ENCODE results near the gene GNB5. TPM values are rescaled to one million over a fixed set of nuclear protein-coding genes. Genes with fewer than 3 reads are reported as not detected.

Gene GNB5
- total RNA-seq, 2 donors from 2014 or later = 19.1 to 20.7 TPM

- Histone ChIP-seq H3K9me3 (ENCODE audit: control insufficient read depth, low read length) (no peaks in the 10 kb centered on the region), H3K27me3 (ENCODE audit: control insufficient read depth, insufficient read depth, low read length, poor library complexity, severe bottlenecking) (no peaks in the 10 kb centered on the region), H3K9ac (ENCODE audit: extremely low read depth, low read length, poor library complexity, severe bottlenecking) (no peak overlapping the region), H3K36me3 (ENCODE audit: control insufficient read depth, insufficient read depth, low read length) (no peaks in the 10 kb centered on the region), H3K4me1 (ENCODE audit: control insufficient read depth, insufficient read depth, low read length) (no peaks in the 10 kb centered on the region), H3K4me3 (ENCODE audit: low read length) (no peak overlapping the region), H3K27ac (ENCODE audit: low read depth, low read length) (no peak overlapping the region)
- Mint-ChIP-seq H3K4me3 (no peak overlapping the region), H3K27ac (no peak overlapping the region), H3K36me3 (ENCODE audit: low read depth) (peaks cover 20% of the 10 kb centered on the region), H3K27me3 (ENCODE audit: insufficient read depth) (no peaks in the 10 kb centered on the region), H3K9me3 (no peaks in the 10 kb centered on the region), H3K4me1 (peaks cover 1% of the 10 kb centered on the region)
- WGBS, 2 experiments (ENCODE audit: insufficient coverage in 1 of 2, insufficient read length in 1 of 2) = 93 to 99% methylated on average over 17 to 20 of the region's 20 CpGs
- DNase-seq = no peak
- TF ChIP-seq, protein P1, sequence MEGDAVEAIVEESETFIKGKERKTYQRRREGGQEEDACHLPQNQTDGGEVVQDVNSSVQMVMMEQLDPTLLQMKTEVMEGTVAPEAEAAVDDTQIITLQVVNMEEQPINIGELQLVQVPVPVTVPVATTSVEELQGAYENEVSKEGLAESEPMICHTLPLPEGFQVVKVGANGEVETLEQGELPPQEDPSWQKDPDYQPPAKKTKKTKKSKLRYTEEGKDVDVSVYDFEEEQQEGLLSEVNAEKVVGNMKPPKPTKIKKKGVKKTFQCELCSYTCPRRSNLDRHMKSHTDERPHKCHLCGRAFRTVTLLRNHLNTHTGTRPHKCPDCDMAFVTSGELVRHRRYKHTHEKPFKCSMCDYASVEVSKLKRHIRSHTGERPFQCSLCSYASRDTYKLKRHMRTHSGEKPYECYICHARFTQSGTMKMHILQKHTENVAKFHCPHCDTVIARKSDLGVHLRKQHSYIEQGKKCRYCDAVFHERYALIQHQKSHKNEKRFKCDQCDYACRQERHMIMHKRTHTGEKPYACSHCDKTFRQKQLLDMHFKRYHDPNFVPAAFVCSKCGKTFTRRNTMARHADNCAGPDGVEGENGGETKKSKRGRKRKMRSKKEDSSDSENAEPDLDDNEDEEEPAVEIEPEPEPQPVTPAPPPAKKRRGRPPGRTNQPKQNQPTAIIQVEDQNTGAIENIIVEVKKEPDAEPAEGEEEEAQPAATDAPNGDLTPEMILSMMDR (conservative IDR thresholded peaks at IDR 0.05) = no peak
Measured at GRCh38 chr15:52204657-52205056, 13.5 kb upstream of the GNB5 start.

GRCh38 chr15:52200831-52201365 lies 9.7 kb upstream of the GNB5 start:
- TF ChIP-seq, protein P1 (conservative IDR thresholded peaks at IDR 0.05) = no peak
- no CpG with 5 or more reads among the region's 1 CpG for WGBS, 2 experiments (ENCODE audit: insufficient coverage in 1 of 2, insufficient read length in 1 of 2)
- no peaks in the 10 kb centered on the region for H3K9me3 ChIP-seq (ENCODE audit: control insufficient read depth, low read length)
- H3K36me3 Mint-ChIP-seq (ENCODE audit: low read depth) = peaks cover 26% of the 10 kb centered on the region
- H3K27ac Mint-ChIP-seq = no peak overlapping the region
- peaks cover 3% of the 10 kb centered on the region for H3K4me1 Mint-ChIP-seq
- H3K27me3 Mint-ChIP-seq (ENCODE audit: insufficient read depth) = no peaks in the 10 kb centered on the region
- no peak for DNase-seq
- H3K27me3 ChIP-seq (ENCODE audit: control insufficient read depth, insufficient read depth, low read length, poor library complexity, severe bottlenecking) = no peaks in the 10 kb centered on the region
- no peak overlapping the region for H3K4me3 Mint-ChIP-seq
- no peak overlapping the region for H3K4me3 ChIP-seq (ENCODE audit: low read length)
- no peaks in the 10 kb centered on the region for H3K4me1 ChIP-seq (ENCODE audit: control insufficient read depth, insufficient read depth, low read length)
- no peaks in the 10 kb centered on the region for H3K36me3 ChIP-seq (ENCODE audit: control insufficient read depth, insufficient read depth, low read length)
- no peaks in the 10 kb centered on the region for H3K9me3 Mint-ChIP-seq
- no peak overlapping the region for H3K27ac ChIP-seq (ENCODE audit: low read depth, low read length)
- H3K9ac ChIP-seq (ENCODE audit: extremely low read depth, low read length, poor library complexity, severe bottlenecking) = no peak overlapping the region

DNA sequence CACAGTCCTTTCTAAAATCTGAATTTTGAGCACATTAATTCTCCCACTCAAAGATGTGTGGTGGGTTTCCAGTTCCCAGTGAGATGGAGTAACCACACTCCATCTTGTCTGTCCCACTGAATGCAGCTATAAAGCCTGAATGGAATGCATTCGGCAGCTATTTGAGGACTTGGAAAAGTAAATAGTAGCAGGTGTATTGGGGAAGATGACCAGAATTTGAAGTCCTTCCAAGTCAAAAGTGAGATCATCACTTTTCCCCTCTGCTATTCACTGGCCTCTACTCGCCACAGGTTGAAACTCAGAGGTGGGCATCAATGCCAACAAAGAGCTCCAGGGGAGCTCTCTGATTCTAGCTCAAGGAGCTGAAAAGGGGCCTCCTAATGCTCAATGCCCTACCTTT lies 8.1 kb upstream of the GNB5 start:
- H3K4me1 ChIP-seq (ENCODE audit: control insufficient read depth, insufficient read depth, low read length) = no peaks in the 10 kb centered on the region
- H3K9me3 ChIP-seq (ENCODE audit: control insufficient read depth, low read length) = no peaks in the 10 kb centered on the region
- no peaks in the 10 kb centered on the region for H3K36me3 ChIP-seq (ENCODE audit: control insufficient read depth, insufficient read depth, low read length)
- TF ChIP-seq, protein P1 (conservative IDR thresholded peaks at IDR 0.05) = no peak
- Mint-ChIP-seq H3K27ac (no peak overlapping the region), H3K9me3 (no peaks in the 10 kb centered on the region), H3K36me3 (ENCODE audit: low read depth) (peaks cover 20% of the 10 kb centered on the region), H3K4me3 (no peak overlapping the region), H3K4me1 (peaks cover 3% of the 10 kb centered on the region), H3K27me3 (ENCODE audit: insufficient read depth) (no peaks in the 10 kb centered on the region)
- no peaks in the 10 kb centered on the region for H3K27me3 ChIP-seq (ENCODE audit: control insufficient read depth, insufficient read depth, low read length, poor library complexity, severe bottlenecking)
- H3K27ac ChIP-seq (ENCODE audit: low read depth, low read length) = no peak overlapping the region
- no peak overlapping the region for H3K4me3 ChIP-seq (ENCODE audit: low read length)
- H3K9ac ChIP-seq (ENCODE audit: extremely low read depth, low read length, poor library complexity, severe bottlenecking) = no peak overlapping the region
- 82 to 92% methylated on average over 2 of the region's 2 CpGs for WGBS, 2 experiments (ENCODE audit: insufficient coverage in 1 of 2, insufficient read length in 1 of 2)
- DNase-seq = no peak
